H1 (cell line): ENCODE results near the gene NSF.

Source experiments
- CTCF ChIP-seq, 3 experiments: IDR thresholded peaks; 1 replicate in 2 of 3; 2 replicates in 1 of 3; pipeline versions ENCODE4 v1.5.1 to v1.6.1; 2011; ENCODE audit warnings: low read length in 3 of 3, mild to moderate bottlenecking in 3 of 3, inconsistent platforms in 2 of 3, low read depth in 1 of 3, moderate library complexity in 1 of 3; ENCODE audit not compliant: insufficient read depth in 1 of 3; ENCODE audit errors: control extremely low read depth in 1 of 3
- EGR1 ChIP-seq: IDR thresholded peaks from 2 replicates; pipeline ENCODE4 v1.6.1; 2011; ENCODE audit warnings: low read depth, low read length, borderline replicate concordance
- EP300 ChIP-seq, 2 experiments: IDR thresholded peaks; 1 replicate in 1 of 2; 2 replicates in 1 of 2; pipeline ENCODE4 v1.6.1; 2011 to 2012; ENCODE audit warnings: low read depth in 2 of 2, low read length in 2 of 2, mild to moderate bottlenecking in 2 of 2, borderline replicate concordance in 1 of 2, inconsistent platforms in 1 of 2, moderate library complexity in 1 of 2
- EZH2 ChIP-seq: fragments of 200-600 bp; sonication (generic); IDR thresholded peaks from 2 replicates; pipeline ENCODE4 v1.7.1; 2012; ENCODE audit warnings: low read depth, mild to moderate bottlenecking, moderate library complexity, low read length, inconsistent platforms; ENCODE audit not compliant: severe bottlenecking
- KDM1A ChIP-seq: fragments of 200-600, 300-600 bp; sonication (generic); IDR thresholded peaks from 2 replicates; pipeline ENCODE4 v1.7.1; 2016; ENCODE audit warnings: mild to moderate bottlenecking, low read length, borderline replicate concordance
- MAX ChIP-seq: IDR thresholded peaks from 2 replicates; pipeline ENCODE4 v1.6.1; 2012; ENCODE audit warnings: inconsistent platforms
- POLR2A ChIP-seq, 2 experiments: IDR thresholded peaks; 1 replicate in 1 of 2; 2 replicates in 1 of 2; pipeline ENCODE4 v1.6.1; 2011; ENCODE audit warnings: low read depth in 2 of 2, low read length in 2 of 2, mild to moderate bottlenecking in 2 of 2; ENCODE audit errors: control extremely low read depth in 1 of 2
- POLR2AphosphoS5 ChIP-seq: IDR thresholded peaks from 2 replicates; pipeline ENCODE4 v1.6.1; 2011; ENCODE audit warnings: low read depth, low read length
- SIN3A ChIP-seq, 2 experiments: IDR thresholded peaks in 1 of 2; conservative IDR thresholded peaks in 1 of 2; 2 replicates each; pipeline ENCODE4 v1.6.1; 2011 to 2012; ENCODE audit warnings: low read length in 2 of 2, improper control_type of control experiment in 1 of 2, low read depth in 1 of 2, mild to moderate bottlenecking in 1 of 2
- SP1 ChIP-seq: IDR thresholded peaks from 2 replicates; pipeline ENCODE4 v1.6.1; 2011; ENCODE audit warnings: low read depth, low read length
- SUZ12 ChIP-seq: fragments of 200-600 bp; sonication (generic); IDR thresholded peaks from 2 replicates; pipeline ENCODE4 v1.6.1; 2012; ENCODE audit warnings: mild to moderate bottlenecking, inconsistent platforms, low read length, moderate library complexity, mixed read lengths

- TF ChIP-seq EGR1: no peak
- no peak for TF ChIP-seq CTCF (IDR thresholded peaks at IDR 0.05; ENCODE audit: control extremely low read depth in 1 of 3, insufficient read depth in 1 of 3, low read depth in 1 of 3, low read length in 3 of 3)
- no peak for TF ChIP-seq EP300 (IDR thresholded peaks at IDR 0.05; ENCODE audit: borderline replicate concordance in 1 of 2, low read depth in 2 of 2, low read length in 2 of 2)
- TF ChIP-seq SUZ12: no peak
- TF ChIP-seq SIN3A (conservative IDR thresholded peaks at IDR 0.05 in 1 of 2, IDR thresholded peaks at IDR 0.05 in 1 of 2; ENCODE audit: low read depth in 1 of 2, low read length in 2 of 2): no peak
- TF ChIP-seq KDM1A: no peak
- TF ChIP-seq EZH2: no peak
- TF ChIP-seq POLR2AphosphoS5: no peak
- no peak for TF ChIP-seq SP1
- no peak for TF ChIP-seq MAX
- no peak for TF ChIP-seq POLR2A (IDR thresholded peaks at IDR 0.05; ENCODE audit: control extremely low read depth in 1 of 2, low read depth in 2 of 2, low read length in 2 of 2)
These were observed 161.0 kb downstream of the NSF start for GRCh38 chr17:46751425-46751824.
